Upper lobe of right lung (tissue), 1 donor: Measurements from ENCODE around the gene PILRB. TPM values are rescaled to one million over a fixed set of nuclear protein-coding genes. Genes with fewer than 3 reads are reported as not detected.
"Not testable (repeated sequence)": the region's sequence is repeated elsewhere in the genome, so short reads cannot be mapped to it uniquely, and the experiment has no call there.

ENCODE experiments used
- ATAC-seq: fragments of 200-7000 bp; cut with Tn5 transposase; one replicate; pipeline ENCODE4 v1.9.1; 2020; ENCODE audit warnings: mild to moderate bottlenecking, moderate library complexity
- DNase-seq: peaks from one replicate; pipeline ENCODE4 v3.0.0-alpha.2; 2020
- H3K27ac ChIP-seq: fragments of 200-600 bp; one replicate; pipeline ENCODE4 v1.8.0; 2022
- H3K27me3 ChIP-seq: fragments of 200-600 bp; one replicate; pipeline ENCODE4 v1.8.0; 2022; ENCODE audit warnings: mild to moderate bottlenecking
- H3K36me3 ChIP-seq: fragments of 200-600 bp; one replicate; pipeline ENCODE4 v1.8.0; 2022
- H3K4me1 ChIP-seq: fragments of 200-600 bp; one replicate; pipeline ENCODE4 v1.8.0; 2022
- H3K4me3 ChIP-seq: fragments of 200-600 bp; one replicate; pipeline ENCODE4 v1.8.0; 2022; ENCODE audit warnings: mild to moderate bottlenecking
- H3K9me3 ChIP-seq: fragments of 200-600 bp; one replicate; pipeline ENCODE4 v1.8.0; 2022
- intact Hi-C: fragments of 100-400 bp; cut with DNase I; formaldehyde crosslinking; loops from one replicate; pipeline ENCODE4 v1.11.0; 2022
- total RNA-seq: library from RNA; stranded (reverse); fragmentation: NEBNext Ultra II Directional; extraction: Animal tissue kit (Norgen Biotek cat#: 25700); gene quantifications from one replicate; pipeline ENCODE4 v1.2.1, GENCODE V29; 2021
- TF ChIP-seq, protein P1 (sequence below): fragments of 200-600 bp; IDR thresholded peaks from one replicate; pipeline ENCODE4 v1.8.0; 2022; ENCODE audit warnings: antibody characterized with exemption
- donor health status: DM: no; HTN: yes; CAD: no; lungs with severe emphysema.

PILRB gene
- total RNA-seq, 1 donor from 2014 or later = 38.1 TPM

DNA sequence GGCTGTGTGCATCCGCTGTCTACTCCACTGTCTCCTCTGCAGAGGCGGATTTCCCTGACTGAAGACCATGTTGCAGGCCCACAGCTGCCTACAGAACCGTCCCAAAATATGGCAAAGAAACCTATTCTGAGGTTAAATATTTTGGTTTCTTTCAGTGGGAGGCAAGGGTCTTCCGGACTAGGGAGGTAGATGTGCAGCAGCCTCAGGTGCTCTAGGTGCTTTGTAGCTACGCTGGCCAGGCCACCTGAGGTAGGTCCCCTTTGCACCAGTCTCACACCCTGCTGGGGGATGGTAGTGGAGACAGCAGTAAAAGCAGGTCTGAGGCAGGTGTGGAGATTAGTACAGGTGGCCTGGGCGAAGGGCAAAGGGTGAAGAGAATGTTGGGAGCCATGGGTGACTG, 8.2 kb upstream of the PILRB start:
- Histone ChIP-seq H3K36me3 (peaks cover 84% of the 10 kb centered on the region), H3K4me3 (no peak overlapping the region), H3K27ac (no peak overlapping the region), H3K9me3 (no peaks in the 10 kb centered on the region), H3K4me1 (peaks cover under 1% of the 10 kb centered on the region), H3K27me3 (no peaks in the 10 kb centered on the region)
- DNase-seq (no peak), ATAC-seq (no peak)
- intact Hi-C loops = no loop called here
- TF ChIP-seq, protein P1, sequence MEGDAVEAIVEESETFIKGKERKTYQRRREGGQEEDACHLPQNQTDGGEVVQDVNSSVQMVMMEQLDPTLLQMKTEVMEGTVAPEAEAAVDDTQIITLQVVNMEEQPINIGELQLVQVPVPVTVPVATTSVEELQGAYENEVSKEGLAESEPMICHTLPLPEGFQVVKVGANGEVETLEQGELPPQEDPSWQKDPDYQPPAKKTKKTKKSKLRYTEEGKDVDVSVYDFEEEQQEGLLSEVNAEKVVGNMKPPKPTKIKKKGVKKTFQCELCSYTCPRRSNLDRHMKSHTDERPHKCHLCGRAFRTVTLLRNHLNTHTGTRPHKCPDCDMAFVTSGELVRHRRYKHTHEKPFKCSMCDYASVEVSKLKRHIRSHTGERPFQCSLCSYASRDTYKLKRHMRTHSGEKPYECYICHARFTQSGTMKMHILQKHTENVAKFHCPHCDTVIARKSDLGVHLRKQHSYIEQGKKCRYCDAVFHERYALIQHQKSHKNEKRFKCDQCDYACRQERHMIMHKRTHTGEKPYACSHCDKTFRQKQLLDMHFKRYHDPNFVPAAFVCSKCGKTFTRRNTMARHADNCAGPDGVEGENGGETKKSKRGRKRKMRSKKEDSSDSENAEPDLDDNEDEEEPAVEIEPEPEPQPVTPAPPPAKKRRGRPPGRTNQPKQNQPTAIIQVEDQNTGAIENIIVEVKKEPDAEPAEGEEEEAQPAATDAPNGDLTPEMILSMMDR = no peak

DNA sequence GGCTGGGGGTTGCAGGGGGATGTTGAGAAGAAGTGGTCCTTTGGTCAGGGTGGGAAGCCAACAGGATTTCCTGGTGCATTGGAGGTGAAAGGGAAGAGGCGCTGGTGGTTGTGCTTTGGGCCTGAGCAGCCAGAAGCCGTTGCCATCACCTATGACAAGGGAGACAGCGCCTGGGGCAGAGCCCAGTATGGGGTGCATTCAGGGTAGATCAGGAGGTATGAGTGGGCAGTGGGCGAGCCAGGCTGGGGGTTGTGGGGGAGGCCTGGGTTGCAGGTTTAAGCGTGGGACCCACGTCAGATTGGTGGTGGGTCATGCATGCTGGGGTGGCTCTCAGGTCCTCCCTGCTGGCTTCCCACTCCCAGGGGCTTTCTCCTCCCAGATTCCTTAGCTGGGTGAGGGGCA, 6.3 kb upstream of the PILRB start:
- H3K27ac ChIP-seq = no peak overlapping the region
- H3K27me3 ChIP-seq = no peaks in the 10 kb centered on the region
- H3K4me1 ChIP-seq = no peaks in the 10 kb centered on the region
- ATAC-seq = peak; percentile 5
- TF ChIP-seq, protein P1 = no peak
- peaks cover 90% of the 10 kb centered on the region for H3K36me3 ChIP-seq
- DNase-seq = no peak
- H3K9me3 ChIP-seq = no peaks in the 10 kb centered on the region
- intact Hi-C loops = no loop called here
- H3K4me3 ChIP-seq = no peak overlapping the region

DNA sequence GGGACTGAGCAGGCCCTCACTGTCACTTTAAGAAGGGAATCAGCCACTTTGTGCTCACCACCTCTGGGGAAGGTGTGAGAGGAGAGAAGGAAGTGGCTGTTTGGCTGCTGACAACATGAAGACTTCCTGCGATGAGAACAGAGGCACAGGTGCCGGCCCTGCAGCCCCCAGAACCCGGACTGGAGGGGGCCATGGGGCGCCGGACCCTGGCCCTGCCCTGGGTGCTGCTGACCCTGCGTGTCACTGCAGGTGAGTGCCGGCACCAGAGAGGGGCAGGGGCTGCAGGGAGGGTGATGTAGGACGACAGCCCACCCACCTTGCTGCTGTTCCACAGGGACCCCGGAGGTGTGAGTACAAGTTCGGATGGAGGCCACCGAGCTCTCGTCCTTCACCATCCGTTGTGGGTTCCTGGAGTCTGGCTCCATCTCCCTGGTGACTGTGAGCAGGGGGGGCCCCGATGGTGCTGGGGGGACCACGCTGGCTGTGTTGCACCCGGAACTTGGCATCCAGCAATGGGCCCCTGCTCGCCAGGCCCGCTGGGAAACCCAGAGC, 5.6 kb upstream of the PILRB start:
- peaks cover 90% of the 10 kb centered on the region for H3K36me3 ChIP-seq
- intact Hi-C loops, DNase-seq, H3K4me1 ChIP-seq, H3K27me3 ChIP-seq, H3K9me3 ChIP-seq, H3K27ac ChIP-seq: not testable (repeated sequence)
- H3K4me3 ChIP-seq = peak overlapping the region; percentile 10
- ATAC-seq = peak; percentile 23

DNA sequence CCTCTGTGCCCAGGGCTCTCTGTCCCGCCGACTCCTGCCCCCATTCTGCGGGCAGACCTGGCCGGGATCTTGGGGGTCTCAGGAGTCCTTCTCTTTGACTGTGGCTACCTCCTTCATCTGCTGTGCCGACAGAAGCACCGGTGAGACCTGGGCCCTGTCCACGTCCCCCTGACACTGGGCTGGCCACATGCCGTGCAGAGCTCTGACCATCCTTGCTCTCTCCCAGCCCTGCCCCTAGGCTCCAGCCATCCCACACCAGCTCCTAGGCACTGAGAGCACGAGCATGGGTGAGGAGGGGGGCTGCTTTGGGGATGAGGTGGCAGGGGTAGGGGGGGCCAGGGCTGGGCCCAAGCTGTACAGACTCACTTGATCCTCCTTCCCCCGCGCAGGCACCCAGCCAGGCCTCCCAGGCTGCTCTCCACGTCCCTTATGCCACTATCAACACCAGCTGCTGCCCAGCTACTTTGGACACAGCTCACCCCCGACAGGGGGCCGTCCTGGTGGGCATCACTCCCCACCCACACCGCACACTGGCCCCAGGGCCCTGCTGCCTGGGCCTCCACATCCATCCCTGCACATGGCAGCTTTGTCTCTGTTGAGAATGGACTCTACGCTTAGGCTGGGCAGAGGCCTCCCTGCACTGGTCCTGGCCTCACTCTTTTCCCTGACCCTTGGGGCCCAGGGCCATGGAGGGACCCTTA, 4.8 kb upstream of the PILRB start:
- no peak overlapping the region for H3K4me3 ChIP-seq
- no peak overlapping the region for H3K27ac ChIP-seq
- no peak for DNase-seq
- intact Hi-C loops = no loop called here
- no peaks in the 10 kb centered on the region for H3K9me3 ChIP-seq
- ATAC-seq = no peak
- peaks cover 87% of the 10 kb centered on the region for H3K36me3 ChIP-seq
- TF ChIP-seq, protein P1 = no peak
- no peaks in the 10 kb centered on the region for H3K4me1 ChIP-seq
- no peaks in the 10 kb centered on the region for H3K27me3 ChIP-seq

DNA sequence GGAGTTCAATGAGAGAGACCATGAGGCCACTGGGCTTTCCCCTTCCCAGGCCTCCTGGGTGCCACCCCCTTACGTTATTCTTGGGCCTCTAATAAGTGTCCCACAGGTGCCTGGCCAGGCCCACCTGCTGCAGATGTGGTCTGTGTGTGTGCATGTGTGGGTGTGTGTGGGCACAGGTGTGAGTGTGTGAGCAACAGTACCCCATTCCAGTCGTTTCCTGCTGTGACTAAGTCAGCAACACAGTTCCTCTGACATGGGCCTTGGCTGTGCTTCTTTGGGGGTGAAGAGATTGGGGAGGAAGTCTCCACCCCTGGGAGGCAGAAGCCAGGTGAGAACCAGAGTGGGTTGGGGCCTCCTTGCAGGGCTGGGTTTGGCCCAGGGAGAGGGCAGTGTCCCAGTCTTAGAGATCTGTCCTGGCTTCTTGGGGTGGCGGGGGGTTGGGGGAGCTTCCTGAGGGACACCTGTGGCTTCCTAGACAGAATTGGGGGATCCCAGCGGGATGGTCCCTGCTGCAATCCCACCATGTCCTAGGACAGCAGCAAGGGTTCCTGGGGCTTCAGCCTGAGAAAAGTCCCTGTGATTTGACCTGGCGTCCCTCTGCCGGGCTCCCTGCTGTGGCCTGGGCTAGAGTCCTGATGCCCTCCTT, 4.1 kb upstream of the PILRB start:
- no peak for ATAC-seq
- H3K4me1 ChIP-seq = no peaks in the 10 kb centered on the region
- intact Hi-C loops = no loop called here

More for the DNA sequence above, 4.1 kb upstream of the PILRB start:
- H3K27me3 ChIP-seq = no peaks in the 10 kb centered on the region
- H3K9me3 ChIP-seq = no peaks in the 10 kb centered on the region
- TF ChIP-seq, protein P1 = no peak
- H3K4me3 ChIP-seq = no peak overlapping the region
- DNase-seq = no peak
- H3K36me3 ChIP-seq = peaks cover 88% of the 10 kb centered on the region
- H3K27ac ChIP-seq = no peak overlapping the region
